ENCODE data around the gene SDCCAG8.

DNA sequence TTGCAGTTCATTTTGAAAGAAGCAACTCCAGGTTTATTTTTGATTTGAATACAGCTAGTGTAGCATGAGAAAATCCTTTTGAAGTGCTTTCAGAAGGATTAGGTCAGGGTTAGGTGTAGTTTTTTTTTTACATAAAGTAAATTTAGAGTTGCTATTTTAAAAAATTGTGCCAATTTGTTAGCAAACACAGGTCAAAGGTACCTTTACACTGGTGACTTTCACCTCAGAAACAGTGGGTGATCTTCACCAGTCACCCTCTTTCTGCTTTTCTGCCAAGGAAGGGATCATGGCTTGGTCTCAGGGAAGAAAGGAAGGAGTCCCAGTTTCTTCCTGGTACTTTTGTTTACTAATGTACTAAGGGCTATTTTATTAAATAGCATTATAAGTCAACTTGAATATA lies 111.5 kb downstream of the SDCCAG8 start:
- TF ChIP-seq GATA3 (IDR thresholded peaks at IDR 0.05; ENCODE audit: low read depth, low read length): no peak
- no peak for TF ChIP-seq GATA2 (IDR thresholded peaks at IDR 0.05; ENCODE audit: low read depth, low read length)

Data from SH-SY5Y (cell line).